Measurements from ENCODE around the gene ZNF578.
A peak's percentile ranks its signal among the peaks of the same experiment; 100 is the strongest.
"Not testable (repeated sequence)": the region's sequence is repeated elsewhere in the genome, so short reads cannot be mapped to it uniquely, and the experiment has no call there.

ZNF578 gene

DNA sequence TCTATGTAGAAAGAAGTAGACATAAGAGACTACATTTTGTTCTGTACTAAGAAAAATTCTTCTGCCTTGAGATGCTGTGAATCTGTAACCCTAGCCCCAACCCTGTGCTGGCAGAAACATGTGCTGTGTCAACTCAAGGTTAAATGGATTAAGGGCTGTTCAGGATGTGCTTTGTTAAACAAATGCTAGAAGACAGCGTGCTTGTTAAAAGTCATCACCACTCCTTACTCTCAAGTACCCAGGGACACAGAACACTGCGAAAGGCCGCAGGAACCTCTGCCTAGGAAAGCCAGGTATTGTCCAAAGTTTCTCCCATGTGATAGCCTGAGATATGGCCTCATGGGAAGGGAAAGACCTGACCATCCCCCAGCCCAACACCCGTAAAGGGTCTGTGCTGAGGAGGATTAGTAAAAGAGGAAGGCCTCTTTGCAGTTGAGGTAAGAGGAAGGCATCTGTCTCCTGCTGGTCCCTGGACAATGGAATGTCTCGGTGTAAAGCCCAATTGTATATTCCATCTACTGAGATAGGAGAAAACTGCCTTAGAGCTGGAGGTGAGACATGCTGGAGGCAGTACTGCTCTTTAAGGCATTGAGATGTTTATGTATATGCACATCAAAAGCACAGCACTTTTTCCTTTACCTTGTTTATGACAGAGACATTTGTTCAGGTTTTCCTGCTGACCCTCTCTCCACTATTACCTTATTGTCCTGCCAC, 105.5 kb downstream of the ZNF578 start:
- peak; percentile 72 for DNase-seq (ENCODE audit: low read depth, low spot score)

DNA sequence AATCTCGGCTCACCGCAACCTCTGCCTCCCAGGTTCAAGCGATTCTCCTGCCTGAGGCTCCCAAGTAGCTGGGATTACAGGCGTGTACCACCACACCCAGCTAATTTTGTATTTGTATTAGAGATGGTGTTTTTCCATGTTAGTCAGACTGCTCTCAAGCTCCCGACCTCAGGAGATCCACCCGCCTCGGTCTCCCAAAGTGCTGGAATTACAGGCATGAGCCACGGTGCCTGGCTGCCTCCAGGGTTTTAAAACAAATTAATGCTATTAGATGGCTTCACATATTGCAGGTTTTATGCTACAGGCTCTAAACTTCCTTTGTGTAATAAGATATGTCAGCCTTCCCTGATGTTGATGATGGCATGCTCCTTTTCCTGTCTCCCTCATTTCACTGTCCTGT, 108.3 kb downstream of the ZNF578 start:
- not testable (repeated sequence) for DNase-seq (ENCODE audit: low read depth, low spot score)
